ENCODE measurements around the gene AK4.

DNA sequence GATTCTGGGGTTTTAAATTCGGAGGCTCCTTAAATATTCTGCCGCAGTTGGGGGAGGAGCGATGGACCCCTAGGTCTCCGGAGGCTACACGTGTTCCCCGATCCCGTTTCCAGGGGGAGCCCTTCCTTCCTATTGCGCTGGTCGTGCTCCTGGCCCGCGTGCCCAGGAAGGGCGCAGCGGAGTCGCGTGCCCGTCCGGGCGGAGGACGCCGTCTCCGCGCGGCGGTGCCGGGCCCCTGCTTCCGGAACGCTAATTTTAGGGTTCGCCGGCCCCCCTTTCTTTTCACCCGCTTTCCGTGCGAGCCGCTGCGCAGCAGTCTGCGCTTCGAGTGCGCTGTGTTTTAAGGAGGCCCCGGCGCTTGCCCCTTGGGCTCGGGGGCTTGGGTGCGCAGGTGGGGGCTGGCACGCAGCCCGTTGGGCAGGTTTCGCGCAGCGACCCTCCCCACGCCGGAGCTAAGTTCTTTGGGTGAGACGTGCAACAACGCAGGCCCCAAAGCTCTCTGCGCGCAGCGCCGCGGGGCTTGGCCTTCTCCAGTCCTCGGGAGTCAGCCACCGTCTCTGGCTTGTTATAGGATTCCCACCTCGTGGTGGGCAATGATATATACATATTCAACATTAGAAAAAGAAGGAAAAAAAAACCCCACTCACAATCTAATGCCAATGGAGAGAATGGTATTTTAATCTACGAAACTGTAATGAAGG is 117.8 kb downstream of the AK4 start:
- TF ChIP-seq, protein P1, sequence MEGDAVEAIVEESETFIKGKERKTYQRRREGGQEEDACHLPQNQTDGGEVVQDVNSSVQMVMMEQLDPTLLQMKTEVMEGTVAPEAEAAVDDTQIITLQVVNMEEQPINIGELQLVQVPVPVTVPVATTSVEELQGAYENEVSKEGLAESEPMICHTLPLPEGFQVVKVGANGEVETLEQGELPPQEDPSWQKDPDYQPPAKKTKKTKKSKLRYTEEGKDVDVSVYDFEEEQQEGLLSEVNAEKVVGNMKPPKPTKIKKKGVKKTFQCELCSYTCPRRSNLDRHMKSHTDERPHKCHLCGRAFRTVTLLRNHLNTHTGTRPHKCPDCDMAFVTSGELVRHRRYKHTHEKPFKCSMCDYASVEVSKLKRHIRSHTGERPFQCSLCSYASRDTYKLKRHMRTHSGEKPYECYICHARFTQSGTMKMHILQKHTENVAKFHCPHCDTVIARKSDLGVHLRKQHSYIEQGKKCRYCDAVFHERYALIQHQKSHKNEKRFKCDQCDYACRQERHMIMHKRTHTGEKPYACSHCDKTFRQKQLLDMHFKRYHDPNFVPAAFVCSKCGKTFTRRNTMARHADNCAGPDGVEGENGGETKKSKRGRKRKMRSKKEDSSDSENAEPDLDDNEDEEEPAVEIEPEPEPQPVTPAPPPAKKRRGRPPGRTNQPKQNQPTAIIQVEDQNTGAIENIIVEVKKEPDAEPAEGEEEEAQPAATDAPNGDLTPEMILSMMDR (IDR thresholded peaks at IDR 0.05 in 4 of 5, conservative IDR thresholded peaks at IDR 0.05 in 1 of 5): no peak
- no peak for TF ChIP-seq POLR2A (IDR thresholded peaks at IDR 0.05)
